Measurements from ENCODE around the gene DPAGT1. TPM values are rescaled to one million over a fixed set of nuclear protein-coding genes. Genes with fewer than 3 reads are reported as not detected.
"Not testable (repeated sequence)": the region's sequence is repeated elsewhere in the genome, so short reads cannot be mapped to it uniquely, and the experiment has no call there.

The DPAGT1 gene
- total RNA-seq, 2 experiments from 2014 or later, result 31.7 to 83.4 TPM

- no peaks in the 10 kb centered on the region for H3K36me3 ChIP-seq (ENCODE audit: insufficient read depth, low read length)
- H3K4me2 ChIP-seq (ENCODE audit: low read length), result no peak overlapping the region
- H4K20me1 ChIP-seq (ENCODE audit: insufficient read depth, low read length), result no peaks in the 10 kb centered on the region
- peaks cover 14% of the 10 kb centered on the region for H3K79me2 ChIP-seq (ENCODE audit: insufficient read depth, low read depth, low read length)
- intact Hi-C loops (cut with micrococcal nuclease; ENCODE audit: unreplicated experiment), result no loop called here
- no peaks in the 10 kb centered on the region for H3K9me2 ChIP-seq (ENCODE audit: insufficient read depth, low read length)
- POLR2A ChIA-PET, result interaction anchor here (0.8 kb wide), 1 partner anchor 30 kb away, joined by 4 read pairs; no protein-coding TSS in a partner anchor
- DNase-seq (ENCODE audit: low spot score), result no peak
- H3K4me3 ChIP-seq (ENCODE audit: low read depth, low read length, poor library complexity, severe bottlenecking), result no peak overlapping the region
- no peak for TF ChIP-seq EZH2phosphoT487 (IDR thresholded peaks at IDR 0.05; ENCODE audit: borderline replicate concordance, low read depth, low read length)
- no peaks in the 10 kb centered on the region for H3K9me3 ChIP-seq (ENCODE audit: low read length)
- H3K27ac ChIP-seq (ENCODE audit: low read depth, low read length, poor library complexity, severe bottlenecking), result no peak overlapping the region
- no peak overlapping the region for H2AFZ ChIP-seq (ENCODE audit: low read length)
- no TSS peak for BruUV-seq (replicated peaks)
- peaks cover 23% of the 10 kb centered on the region for H3K4me1 ChIP-seq (ENCODE audit: insufficient read depth, low read length, poor library complexity, severe bottlenecking)
- CTCF ChIA-PET (ENCODE audit: unreplicated experiment), result no interaction called here
Measured at GRCh38 chr11:119062779-119063178, 38.9 kb downstream of the DPAGT1 start.

- ChIA-PET POLR2A (interaction anchor here (0.5 to 0.6 kb wide), 3 partner anchors 11 to 54 kb away, joined by 3 to 4 read pairs (median 4); partner anchors contain the start of gene HMBS), CTCF (ENCODE audit: unreplicated experiment) (no interaction called here)
- Histone ChIP-seq H3K4me1 (ENCODE audit: insufficient read depth, low read length, poor library complexity, severe bottlenecking) (peaks cover 16% of the 10 kb centered on the region), H2AFZ (ENCODE audit: low read length) (no peak overlapping the region), H3K79me2 (ENCODE audit: insufficient read depth, low read depth, low read length) (peaks cover 11% of the 10 kb centered on the region; the same call in 1 of the 2 replicates), H3K27ac (ENCODE audit: low read depth, low read length, poor library complexity, severe bottlenecking) (no peak overlapping the region), H3K9me3 (ENCODE audit: low read length) (no peaks in the 10 kb centered on the region), H3K4me3 (ENCODE audit: low read depth, low read length, poor library complexity, severe bottlenecking) (no peak overlapping the region), H3K4me2 (ENCODE audit: low read length) (no peak overlapping the region), H3K9me2 (ENCODE audit: insufficient read depth, low read length) (no peaks in the 10 kb centered on the region), H3K36me3 (ENCODE audit: insufficient read depth, low read length) (no peaks in the 10 kb centered on the region), H4K20me1 (ENCODE audit: insufficient read depth, low read length) (no peaks in the 10 kb centered on the region)
- no peak for DNase-seq (ENCODE audit: low spot score)
- BruUV-seq (replicated peaks), result no TSS peak
- TF ChIP-seq CTCF (conservative IDR thresholded peaks at IDR 0.05; ENCODE audit: low read length) (no peak), EZH2phosphoT487 (IDR thresholded peaks at IDR 0.05; ENCODE audit: borderline replicate concordance, low read depth, low read length) (no peak)
- intact Hi-C loops (cut with micrococcal nuclease; ENCODE audit: unreplicated experiment), result no loop called here
Measured at GRCh38 chr11:119061256-119061655, 40.4 kb downstream of the DPAGT1 start.

- DNase-seq (ENCODE audit: low spot score); intact Hi-C loops (cut with micrococcal nuclease; ENCODE audit: unreplicated experiment); H3K27ac ChIP-seq (ENCODE audit: low read depth, low read length, poor library complexity, severe bottlenecking); H2AFZ ChIP-seq (ENCODE audit: low read length); H3K9me2 ChIP-seq (ENCODE audit: insufficient read depth, low read length); H3K4me2 ChIP-seq (ENCODE audit: low read length); POLR2A ChIA-PET; H4K20me1 ChIP-seq (ENCODE audit: insufficient read depth, low read length); CTCF ChIA-PET (ENCODE audit: unreplicated experiment); H3K4me3 ChIP-seq (ENCODE audit: low read depth, low read length, poor library complexity, severe bottlenecking); BruUV-seq (replicated peaks); H3K9me3 ChIP-seq (ENCODE audit: low read length): not testable (repeated sequence)
- H3K4me1 ChIP-seq (ENCODE audit: insufficient read depth, low read length, poor library complexity, severe bottlenecking), result peaks cover 13% of the 10 kb centered on the region
- H3K36me3 ChIP-seq (ENCODE audit: insufficient read depth, low read length), result peaks cover 17% of the 10 kb centered on the region
- peaks cover 22% of the 10 kb centered on the region for H3K79me2 ChIP-seq (ENCODE audit: insufficient read depth, low read depth, low read length)
Measured at GRCh38 chr11:119059128-119059527, 42.5 kb downstream of the DPAGT1 start.
